ENCODE results near the gene APOBEC3A.

GRCh38 chr22:38971791-38972190 is 14.4 kb downstream of the APOBEC3A start:
- TF ChIP-seq CTCF (IDR thresholded peaks at IDR 0.05) (no peak), POLR2A (IDR thresholded peaks at IDR 0.05) (no peak)
